ENCODE measurements around the gene IQGAP3.

GRCh38 chr1:156572663-156573018 lies 276 bp upstream of the IQGAP3 start:
- TF ChIP-seq RARB (CRISPR knock-in tag; IDR thresholded peaks at IDR 0.05) (no peak), ZFP36 (IDR thresholded peaks at IDR 0.05; ENCODE audit: borderline replicate concordance, partially characterized antibody) (no peak)
